ENCODE measurements around the gene POLDIP2. TPM values are rescaled to one million over a fixed set of nuclear protein-coding genes. Genes with fewer than 3 reads are reported as not detected.

POLDIP2 gene
- total RNA-seq, 2 donors from 2014 or later, result 69.0 to 72.1 TPM

DNA sequence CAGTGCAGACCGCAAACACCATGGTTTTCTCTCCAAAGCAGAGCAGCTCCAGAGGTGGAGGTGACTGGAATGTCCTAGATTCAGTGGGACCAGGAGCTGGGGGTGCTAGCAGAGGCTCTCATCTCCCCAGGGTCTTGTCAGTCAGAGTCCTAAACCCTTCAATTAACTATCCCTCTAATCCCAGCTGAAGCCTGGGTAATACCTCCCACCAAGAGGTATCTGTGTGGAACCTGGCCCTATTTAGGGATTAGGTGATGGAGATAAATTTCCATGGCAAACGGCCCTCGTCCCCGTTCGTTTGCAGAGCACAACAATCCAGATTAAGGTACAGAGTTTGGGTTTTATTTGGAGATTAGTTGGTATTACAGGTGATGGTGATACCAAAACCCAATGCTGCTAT, 5.9 kb upstream of the POLDIP2 start:
- Histone ChIP-seq H3K4me3 (ENCODE audit: low read length) (no peak overlapping the region), H3K9ac (ENCODE audit: extremely low read depth, low read length, poor library complexity, severe bottlenecking) (no peak overlapping the region), H3K4me1 (ENCODE audit: control insufficient read depth, insufficient read depth, low read length) (peaks cover 3% of the 10 kb centered on the region), H3K27ac (ENCODE audit: low read depth, low read length) (no peak overlapping the region), H3K36me3 (ENCODE audit: control insufficient read depth, insufficient read depth, low read length) (peaks cover 33% of the 10 kb centered on the region), H3K27me3 (ENCODE audit: control insufficient read depth, insufficient read depth, low read length, poor library complexity, severe bottlenecking) (peaks cover 40% of the 10 kb centered on the region), H3K9me3 (ENCODE audit: control insufficient read depth, low read length) (no peaks in the 10 kb centered on the region)
- TF ChIP-seq, protein P1, sequence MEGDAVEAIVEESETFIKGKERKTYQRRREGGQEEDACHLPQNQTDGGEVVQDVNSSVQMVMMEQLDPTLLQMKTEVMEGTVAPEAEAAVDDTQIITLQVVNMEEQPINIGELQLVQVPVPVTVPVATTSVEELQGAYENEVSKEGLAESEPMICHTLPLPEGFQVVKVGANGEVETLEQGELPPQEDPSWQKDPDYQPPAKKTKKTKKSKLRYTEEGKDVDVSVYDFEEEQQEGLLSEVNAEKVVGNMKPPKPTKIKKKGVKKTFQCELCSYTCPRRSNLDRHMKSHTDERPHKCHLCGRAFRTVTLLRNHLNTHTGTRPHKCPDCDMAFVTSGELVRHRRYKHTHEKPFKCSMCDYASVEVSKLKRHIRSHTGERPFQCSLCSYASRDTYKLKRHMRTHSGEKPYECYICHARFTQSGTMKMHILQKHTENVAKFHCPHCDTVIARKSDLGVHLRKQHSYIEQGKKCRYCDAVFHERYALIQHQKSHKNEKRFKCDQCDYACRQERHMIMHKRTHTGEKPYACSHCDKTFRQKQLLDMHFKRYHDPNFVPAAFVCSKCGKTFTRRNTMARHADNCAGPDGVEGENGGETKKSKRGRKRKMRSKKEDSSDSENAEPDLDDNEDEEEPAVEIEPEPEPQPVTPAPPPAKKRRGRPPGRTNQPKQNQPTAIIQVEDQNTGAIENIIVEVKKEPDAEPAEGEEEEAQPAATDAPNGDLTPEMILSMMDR (conservative IDR thresholded peaks at IDR 0.05), result no peak
- peak; percentile 36 for DNase-seq
- Mint-ChIP-seq H3K4me1 (peaks cover 6% of the 10 kb centered on the region), H3K9me3 (no peaks in the 10 kb centered on the region), H3K27me3 (ENCODE audit: insufficient read depth) (peaks cover 5% of the 10 kb centered on the region), H3K36me3 (ENCODE audit: low read depth) (peaks cover 37% of the 10 kb centered on the region), H3K27ac (no peak overlapping the region), H3K4me3 (no peak overlapping the region)
- WGBS, 2 experiments (ENCODE audit: insufficient coverage in 1 of 2, insufficient read length in 1 of 2), result 68 to 90% methylated on average over 5 of the region's 5 CpGs

DNA sequence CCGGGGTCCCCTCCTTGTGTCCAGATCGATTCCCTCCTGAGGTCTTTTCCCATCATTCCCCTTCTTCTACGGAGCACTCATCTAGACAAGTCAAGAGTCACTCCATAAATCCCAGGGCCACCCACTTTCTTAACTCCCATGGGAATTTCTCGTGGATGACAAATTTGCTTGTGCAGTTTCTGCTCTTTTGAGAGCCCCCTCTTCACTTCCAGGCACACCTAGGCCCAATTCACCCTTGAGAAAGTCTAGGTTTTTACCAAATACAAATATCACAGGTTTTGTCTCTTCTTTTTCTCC, 522 bp upstream of the POLDIP2 start:
- Histone ChIP-seq H3K27ac (ENCODE audit: low read depth, low read length) (peak overlapping the region; percentile 26), H3K27me3 (ENCODE audit: control insufficient read depth, insufficient read depth, low read length, poor library complexity, severe bottlenecking) (peaks cover 8% of the 10 kb centered on the region), H3K9me3 (ENCODE audit: control insufficient read depth, low read length) (no peaks in the 10 kb centered on the region), H3K9ac (ENCODE audit: extremely low read depth, low read length, poor library complexity, severe bottlenecking) (peak overlapping the region; percentile 81), H3K36me3 (ENCODE audit: control insufficient read depth, insufficient read depth, low read length) (peaks cover 59% of the 10 kb centered on the region), H3K4me1 (ENCODE audit: control insufficient read depth, insufficient read depth, low read length) (peaks cover 3% of the 10 kb centered on the region), H3K4me3 (ENCODE audit: low read length) (peak overlapping the region; percentile 84)
- Mint-ChIP-seq H3K9me3 (no peaks in the 10 kb centered on the region), H3K4me3 (peak overlapping the region; percentile 95), H3K27ac (peak overlapping the region; percentile 99), H3K36me3 (ENCODE audit: low read depth) (peaks cover 50% of the 10 kb centered on the region), H3K4me1 (peaks cover 12% of the 10 kb centered on the region), H3K27me3 (ENCODE audit: insufficient read depth) (no peaks in the 10 kb centered on the region)
- no peak for DNase-seq
- TF ChIP-seq, protein P1 (conservative IDR thresholded peaks at IDR 0.05), result no peak
- WGBS, 2 experiments (ENCODE audit: insufficient coverage in 1 of 2, insufficient read length in 1 of 2), result 0 to 3% methylated on average over 4 of the region's 4 CpGs

DNA sequence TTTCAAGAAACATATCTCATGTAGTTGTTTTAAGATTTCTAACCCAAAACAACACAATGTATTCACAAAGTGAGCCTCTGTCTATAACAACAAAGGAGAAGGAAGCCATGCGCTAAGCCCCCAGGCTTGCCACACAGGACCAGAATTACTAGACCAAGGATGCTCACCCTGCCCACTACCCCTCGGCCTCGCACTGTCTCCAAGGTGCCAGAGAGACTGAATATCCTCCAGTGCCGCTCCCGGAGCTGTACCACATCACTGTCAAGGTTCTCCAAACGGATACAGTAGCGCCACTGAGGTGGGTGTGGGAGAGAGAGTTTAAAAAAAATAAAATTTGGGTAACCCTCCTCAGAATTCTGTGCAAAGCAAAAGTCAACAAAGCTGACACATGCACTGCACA, 7.1 kb downstream of the POLDIP2 start:
- H3K4me3 Mint-ChIP-seq, result no peak overlapping the region
- WGBS, 2 experiments (ENCODE audit: insufficient coverage in 1 of 2, insufficient read length in 1 of 2), result 97% methylated on average over 7 of the region's 7 CpGs; no CpG with 5 or more reads in 1 of the 2 experiments
- Histone ChIP-seq H3K9me3 (ENCODE audit: control insufficient read depth, low read length) (no peaks in the 10 kb centered on the region), H3K4me3 (ENCODE audit: low read length) (no peak overlapping the region), H3K36me3 (ENCODE audit: control insufficient read depth, insufficient read depth, low read length) (peaks cover 91% of the 10 kb centered on the region), H3K27ac (ENCODE audit: low read depth, low read length) (no peak overlapping the region), H3K27me3 (ENCODE audit: control insufficient read depth, insufficient read depth, low read length, poor library complexity, severe bottlenecking) (no peaks in the 10 kb centered on the region), H3K4me1 (ENCODE audit: control insufficient read depth, insufficient read depth, low read length) (peaks cover 9% of the 10 kb centered on the region), H3K9ac (ENCODE audit: extremely low read depth, low read length, poor library complexity, severe bottlenecking) (no peak overlapping the region)
- no peak for DNase-seq
- H3K9me3 Mint-ChIP-seq, result no peaks in the 10 kb centered on the region
- H3K27me3 Mint-ChIP-seq (ENCODE audit: insufficient read depth), result no peaks in the 10 kb centered on the region
- TF ChIP-seq, protein P1 (conservative IDR thresholded peaks at IDR 0.05), result no peak
- H3K4me1 Mint-ChIP-seq, result peaks cover 4% of the 10 kb centered on the region
- peaks cover 83% of the 10 kb centered on the region for H3K36me3 Mint-ChIP-seq (ENCODE audit: low read depth)
- H3K27ac Mint-ChIP-seq, result no peak overlapping the region
